GM18508 (cell line): ENCODE measurements around the gene SPAG6.
"Not testable (repeated sequence)": the region's sequence is repeated elsewhere in the genome, so short reads cannot be mapped to it uniquely, and the experiment has no call there.

ENCODE experiments used
- ATAC-seq: cut with Tn5 transposase; IDR thresholded peaks from one replicate; pipeline ENCODE4 v1.9.1; 2021; ENCODE audit warnings: moderate number of reproducible peaks; ENCODE audit not compliant: insufficient read depth, unreplicated experiment

SPAG6 gene

GRCh38 chr10:22345301-22346095 lies at the start of gene SPAG6:
SPAG6 (plus strand) TSS chr10:22345496; CDS start chr10:22345612, 116 bp downstream.
- ATAC-seq, result no peak

DNA sequence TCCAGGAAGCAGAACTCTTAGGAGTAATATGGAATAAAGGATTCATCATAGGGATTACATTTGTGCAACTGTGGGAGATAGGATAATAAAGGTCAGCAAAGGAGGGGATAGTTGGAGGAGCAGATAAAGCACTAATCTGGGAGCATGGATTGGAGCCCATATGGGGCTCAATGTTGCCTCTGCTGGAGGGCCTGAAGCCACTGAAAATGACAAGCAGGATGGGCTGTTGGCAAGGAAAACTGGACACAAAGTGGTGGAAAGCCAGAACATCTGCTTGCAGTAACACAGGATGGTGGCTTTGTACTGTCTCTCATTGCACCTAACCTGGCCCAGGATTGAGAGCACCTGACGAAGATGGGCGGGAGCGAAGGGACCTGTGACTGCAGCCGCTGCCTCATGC lies 44.1 kb upstream of the SPAG6 start:
- no peak for ATAC-seq

DNA sequence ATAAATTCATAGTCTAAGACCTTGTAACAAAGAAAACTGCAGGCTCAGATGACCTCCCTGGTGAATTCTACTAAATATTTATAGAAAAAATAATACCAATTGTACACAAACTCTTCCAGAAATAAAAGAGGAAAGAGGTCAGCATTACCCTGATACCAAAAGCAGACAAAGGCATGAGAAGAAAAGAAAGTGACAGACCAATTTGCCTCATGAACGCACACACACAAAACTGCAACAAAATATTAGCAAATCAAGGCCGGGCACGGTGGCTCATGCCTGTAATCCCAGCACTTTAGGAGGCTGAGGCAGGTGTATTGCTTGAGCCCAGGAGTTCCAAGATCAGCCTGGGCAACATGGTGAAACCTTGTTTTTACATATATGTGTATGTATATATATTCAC lies 41.8 kb upstream of the SPAG6 start:
- no peak for ATAC-seq

DNA sequence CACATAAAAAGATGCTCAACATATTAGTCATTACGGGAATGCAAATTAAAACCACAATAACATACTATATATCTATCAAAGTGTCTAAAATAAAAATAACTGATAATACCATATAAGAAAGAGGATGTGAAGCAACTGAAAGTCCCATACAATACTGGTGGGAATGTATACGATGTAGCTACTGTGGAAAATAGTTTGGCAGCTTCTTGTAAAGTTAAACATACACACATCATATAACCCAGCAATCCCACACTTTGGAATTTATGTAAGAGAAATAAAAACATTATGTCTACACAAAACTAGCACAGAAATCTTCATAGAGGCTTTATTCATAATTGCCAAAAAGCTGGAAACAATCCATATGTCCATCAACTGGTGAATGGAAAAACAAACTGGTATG lies 39.6 kb upstream of the SPAG6 start:
- no peak for ATAC-seq

GRCh38 chr10:22308390-22308789 lies 36.9 kb upstream of the SPAG6 start:
- peak; percentile 97 for ATAC-seq

GRCh38 chr10:22309180-22310000 lies 35.9 kb upstream of the SPAG6 start:
- no peak for ATAC-seq

- not testable (repeated sequence) for ATAC-seq
Measured at GRCh38 chr10:22310012-22310411, 35.3 kb upstream of the SPAG6 start.

DNA sequence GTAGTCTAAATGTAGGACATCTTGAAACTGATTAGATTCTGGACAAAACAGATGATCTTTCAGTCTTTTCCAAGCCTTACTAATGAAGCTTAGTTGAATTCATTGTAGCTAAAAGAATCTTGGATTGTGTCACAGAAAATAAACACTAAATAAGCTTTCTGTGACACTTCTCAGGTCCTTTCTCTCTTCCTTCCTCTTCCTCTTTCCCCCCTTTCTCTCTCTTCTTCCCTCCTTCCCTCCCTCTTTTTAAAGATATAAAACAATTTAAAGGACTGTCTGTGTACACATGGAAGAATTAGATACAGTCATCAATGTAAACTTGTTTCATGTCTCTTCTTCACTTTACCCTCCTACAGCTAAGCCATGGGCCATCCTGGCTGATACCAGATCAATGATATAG lies 34.4 kb upstream of the SPAG6 start:
- no peak for ATAC-seq

DNA sequence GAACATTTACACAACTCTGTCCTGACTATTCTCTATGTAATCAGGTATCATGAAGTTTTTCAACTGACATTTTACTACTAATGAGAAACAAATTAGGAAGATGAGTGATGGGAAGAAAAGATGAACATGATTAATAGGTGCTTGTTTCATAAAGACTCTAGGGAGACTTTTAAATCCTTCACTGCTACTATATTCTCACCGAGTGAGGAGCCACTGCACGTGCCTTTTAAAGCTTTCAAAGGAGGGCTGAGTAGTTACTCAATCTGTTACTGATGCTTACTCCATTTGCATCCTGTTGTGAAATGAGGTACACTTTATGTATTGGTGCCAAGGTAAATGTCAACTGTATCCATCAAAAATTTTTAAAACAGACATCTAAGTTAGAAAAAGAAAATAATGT lies 30.4 kb upstream of the SPAG6 start:
- no peak for ATAC-seq

DNA sequence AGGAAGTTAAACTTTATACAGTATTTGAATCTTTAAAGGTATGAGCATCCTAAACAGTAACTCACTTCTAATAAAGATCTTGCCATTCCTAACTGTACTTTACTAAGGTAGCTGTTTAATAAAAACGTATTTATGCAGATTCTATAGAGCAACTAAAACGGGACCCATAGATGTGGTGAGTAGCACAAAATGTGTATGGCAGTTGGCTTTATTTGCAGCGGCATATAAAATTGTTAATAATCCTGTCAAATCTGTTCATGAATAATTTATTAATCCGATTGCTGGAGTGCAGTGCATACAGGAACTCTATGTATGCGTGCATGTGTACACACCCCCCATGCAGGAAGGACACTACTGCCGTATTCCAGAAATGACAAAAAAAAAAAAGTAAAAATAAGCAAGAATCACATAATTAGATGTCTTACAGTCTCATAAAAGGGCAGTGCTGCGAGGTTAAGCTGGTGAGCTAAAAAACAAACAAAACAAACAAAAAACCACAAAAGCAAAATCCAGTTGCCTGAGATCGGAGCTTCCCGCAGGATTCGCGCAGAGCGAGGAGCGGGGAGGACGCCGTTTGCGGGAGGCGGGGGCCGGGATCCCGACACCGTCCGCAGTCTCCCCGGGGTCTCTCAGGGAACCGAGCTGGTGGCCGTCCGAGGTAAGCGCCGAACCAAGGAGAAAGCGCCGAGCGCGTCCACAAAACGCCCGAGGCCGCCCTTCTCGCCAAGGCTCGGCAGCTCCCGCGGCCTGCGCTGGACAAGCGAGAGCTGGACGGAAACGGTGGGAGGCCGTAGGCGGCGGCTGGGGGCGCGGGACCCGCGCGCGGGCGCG lies 29.6 kb upstream of the SPAG6 start:
- peak; percentile 6 for ATAC-seq

GRCh38 chr10:22316286-22317075 lies 28.8 kb upstream of the SPAG6 start, which contains the start of gene COMMD3:
COMMD3 (plus strand) TSS chr10:22316388; CDS start chr10:22316418, 30 bp downstream.
- ATAC-seq, result peak; percentile 35

GRCh38 chr10:22317076-22317370 lies 28.3 kb upstream of the SPAG6 start:
- ATAC-seq, result peak; percentile 22

GRCh38 chr10:22317771-22318565 lies 27.3 kb upstream of the SPAG6 start:
- ATAC-seq, result no peak

DNA sequence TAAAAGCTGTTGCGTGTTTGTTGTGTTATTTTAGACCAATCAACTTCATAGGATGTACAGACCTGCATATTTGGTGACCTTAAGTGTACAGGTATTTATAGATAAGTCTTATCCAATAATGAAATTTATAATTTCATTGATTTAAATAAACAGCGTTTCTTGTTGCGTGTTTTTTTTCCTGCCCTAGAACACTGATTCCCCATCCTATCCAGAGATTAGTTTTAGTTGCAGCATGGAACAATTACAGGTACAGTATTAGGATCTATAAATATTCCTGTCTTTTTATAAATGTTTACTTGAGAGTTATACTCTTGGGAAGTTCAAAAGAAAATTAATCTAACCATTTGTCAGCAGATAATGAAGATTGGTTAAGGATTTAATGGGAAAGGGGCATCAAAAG lies 26.5 kb upstream of the SPAG6 start:
- ATAC-seq, result no peak

- no peak for ATAC-seq
Measured at GRCh38 chr10:22319547-22319979, 25.7 kb upstream of the SPAG6 start.

- no peak for ATAC-seq
Measured at GRCh38 chr10:22319980-22320558, 25.2 kb upstream of the SPAG6 start.

- no peak for ATAC-seq
Measured at GRCh38 chr10:22320591-22321155, 24.6 kb upstream of the SPAG6 start, which contains the start of gene BMI1. BMI1 (plus strand) TSS chr10:22321099; CDS start chr10:22326450, 5,351 bp downstream.

- no peak for ATAC-seq
Measured at GRCh38 chr10:22321156-22321923, 24.0 kb upstream of the SPAG6 start.
